GM12872 (cell line): ENCODE measurements around the gene WDR45B.

Source experiments
- TF ChIP-seq, protein P1 (sequence below): IDR thresholded peaks from 3 replicates; pipeline ENCODE4 v1.5.1; 2011; ENCODE audit warnings: low read depth, mild to moderate bottlenecking, low read length, moderate library complexity; ENCODE audit not compliant: insufficient read depth

WDR45B gene

GRCh38 chr17:82691714-82692113 is 43.5 kb upstream of the WDR45B start:
- TF ChIP-seq, protein P1, sequence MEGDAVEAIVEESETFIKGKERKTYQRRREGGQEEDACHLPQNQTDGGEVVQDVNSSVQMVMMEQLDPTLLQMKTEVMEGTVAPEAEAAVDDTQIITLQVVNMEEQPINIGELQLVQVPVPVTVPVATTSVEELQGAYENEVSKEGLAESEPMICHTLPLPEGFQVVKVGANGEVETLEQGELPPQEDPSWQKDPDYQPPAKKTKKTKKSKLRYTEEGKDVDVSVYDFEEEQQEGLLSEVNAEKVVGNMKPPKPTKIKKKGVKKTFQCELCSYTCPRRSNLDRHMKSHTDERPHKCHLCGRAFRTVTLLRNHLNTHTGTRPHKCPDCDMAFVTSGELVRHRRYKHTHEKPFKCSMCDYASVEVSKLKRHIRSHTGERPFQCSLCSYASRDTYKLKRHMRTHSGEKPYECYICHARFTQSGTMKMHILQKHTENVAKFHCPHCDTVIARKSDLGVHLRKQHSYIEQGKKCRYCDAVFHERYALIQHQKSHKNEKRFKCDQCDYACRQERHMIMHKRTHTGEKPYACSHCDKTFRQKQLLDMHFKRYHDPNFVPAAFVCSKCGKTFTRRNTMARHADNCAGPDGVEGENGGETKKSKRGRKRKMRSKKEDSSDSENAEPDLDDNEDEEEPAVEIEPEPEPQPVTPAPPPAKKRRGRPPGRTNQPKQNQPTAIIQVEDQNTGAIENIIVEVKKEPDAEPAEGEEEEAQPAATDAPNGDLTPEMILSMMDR = no peak

DNA sequence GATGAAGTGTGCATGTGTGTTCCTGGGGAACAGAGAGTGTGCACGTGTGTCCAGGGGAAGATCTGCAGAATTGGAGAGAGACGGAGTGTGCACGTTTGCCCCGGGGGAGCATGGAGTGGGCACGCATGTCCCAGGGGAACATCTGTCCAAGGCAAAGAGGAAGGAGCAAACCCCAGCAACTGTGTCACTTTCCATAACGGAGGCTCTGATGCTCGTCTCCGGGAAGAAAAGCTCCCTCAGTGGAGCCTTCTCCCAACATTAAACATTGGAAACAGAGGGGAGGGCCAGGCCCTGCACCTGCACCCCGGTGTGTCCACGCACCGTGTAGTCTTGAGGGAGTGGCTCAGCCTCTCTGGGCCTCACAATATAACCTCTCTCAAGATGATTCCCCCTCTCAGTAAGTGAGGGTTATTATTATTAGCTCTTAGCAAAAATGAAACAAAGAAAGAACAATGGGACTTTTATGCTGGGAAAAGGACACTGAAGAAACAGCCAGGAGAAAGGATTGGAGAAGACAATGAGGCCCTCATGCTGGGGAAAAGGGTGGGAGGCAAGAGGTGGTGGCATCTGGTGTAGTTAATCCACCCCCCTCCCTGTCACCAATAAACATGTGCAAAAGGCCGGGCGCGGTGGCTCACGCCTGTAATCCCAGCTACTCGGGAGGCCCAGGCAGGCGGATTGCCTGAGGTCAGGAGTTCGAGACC is 42.7 kb upstream of the WDR45B start:
- TF ChIP-seq, protein P1 = no peak

GRCh38 chr17:82689077-82689476 is 40.8 kb upstream of the WDR45B start:
- TF ChIP-seq, protein P1 = no peak

- TF ChIP-seq, protein P1 = no peak
Measured at GRCh38 chr17:82687871-82688270, 39.6 kb upstream of the WDR45B start.

DNA sequence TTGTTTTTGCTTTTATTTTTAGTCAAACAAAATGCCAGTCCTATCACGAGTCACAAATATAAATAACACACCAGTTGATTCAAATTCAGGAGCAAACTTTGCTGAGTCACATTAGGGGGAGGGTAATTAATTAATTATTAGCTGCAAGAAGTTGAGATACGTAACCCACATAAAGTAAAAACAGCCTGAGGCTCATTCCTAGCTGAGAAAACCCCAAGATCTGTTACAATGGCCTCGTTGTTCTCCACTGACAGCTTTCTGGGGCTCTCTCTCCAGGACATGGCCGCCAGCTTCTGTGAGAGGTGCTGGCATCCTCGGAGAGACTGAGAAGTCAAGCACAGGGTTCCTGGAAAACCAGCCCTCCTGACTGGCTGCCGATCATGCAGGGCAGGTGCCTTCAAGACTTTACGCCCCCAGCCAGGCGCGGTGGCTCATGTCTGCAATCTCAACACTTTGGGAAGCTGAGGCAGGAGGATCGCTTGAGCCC is 39.2 kb upstream of the WDR45B start:
- TF ChIP-seq, protein P1 = no peak

DNA sequence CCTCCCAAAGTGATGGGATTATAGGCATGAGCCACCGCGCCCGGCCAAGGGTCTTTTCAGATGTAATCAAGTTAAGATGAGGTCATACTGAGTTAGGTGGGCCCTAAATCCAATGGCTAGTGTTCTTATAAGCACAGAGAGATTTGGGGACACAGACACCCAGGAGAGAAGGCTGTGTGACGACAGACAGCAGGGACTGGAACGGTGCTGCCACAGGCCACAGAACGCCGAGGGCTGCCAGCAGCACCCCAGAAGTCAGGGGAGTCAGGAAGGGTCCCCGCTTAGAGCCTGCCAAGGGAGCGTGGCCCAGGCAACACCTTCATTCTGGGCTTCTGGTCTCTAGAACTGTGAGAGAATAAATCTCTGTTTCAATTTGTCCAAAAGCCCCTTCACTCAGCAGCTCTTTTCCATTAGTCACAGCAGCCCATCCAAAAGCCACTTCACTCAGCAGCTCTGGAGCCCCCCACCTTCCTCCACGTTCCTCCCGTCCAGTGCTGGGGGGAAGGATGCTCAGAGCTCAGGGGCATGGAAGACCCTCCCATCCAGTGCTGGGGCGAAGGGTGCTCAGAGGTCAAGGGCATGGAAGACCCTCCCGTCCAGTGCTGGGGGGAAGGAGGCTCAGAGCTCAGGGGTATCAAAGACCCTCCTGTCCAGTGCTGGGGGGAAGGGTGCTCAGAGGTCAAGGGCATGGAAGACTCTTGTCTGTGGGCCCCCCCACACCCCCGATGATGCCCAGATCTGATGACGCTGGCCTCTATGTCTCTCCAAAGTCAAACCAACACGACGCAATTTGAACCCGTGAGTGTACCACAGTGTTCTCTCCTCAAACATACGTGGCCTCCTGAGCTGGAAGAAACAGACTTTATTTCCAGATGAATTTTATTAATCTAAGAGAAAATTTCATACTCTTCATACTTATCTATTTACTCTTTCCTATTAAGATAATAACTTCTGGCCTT is 38.4 kb upstream of the WDR45B start:
- TF ChIP-seq, protein P1 = no peak

DNA sequence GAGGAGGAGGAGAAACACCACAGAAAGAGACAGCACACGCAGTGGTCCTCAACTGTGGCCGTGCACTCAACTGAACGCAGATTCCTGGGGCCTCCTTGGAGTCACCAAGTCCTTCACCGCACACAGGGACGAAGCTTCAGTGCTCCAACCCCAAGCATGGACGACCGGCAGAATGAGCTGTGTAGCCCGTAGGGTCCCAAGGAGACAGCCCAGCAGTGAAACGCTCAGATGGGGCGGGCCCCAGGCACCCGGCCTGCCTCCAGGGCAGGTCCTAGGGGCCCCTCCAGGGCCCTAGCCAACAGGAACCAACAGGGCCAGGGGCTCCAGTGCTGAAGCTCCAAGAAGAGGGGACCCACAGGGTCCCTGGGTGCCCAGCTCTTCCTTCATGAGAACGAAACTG is 37.0 kb upstream of the WDR45B start:
- TF ChIP-seq, protein P1 = no peak
